ES-I3 (cell line): Measurements from ENCODE around the gene NIT2.

ENCODE experiments used
- H3K36me3 ChIP-seq: 2 replicates; pipeline ENCODE4 v1.6.1; 2013; ENCODE audit warnings: mild to moderate bottlenecking, low read length, control low read depth, moderate library complexity; ENCODE audit not compliant: insufficient read depth
- H3K4me1 ChIP-seq: 2 replicates; pipeline ENCODE4 v1.6.1; 2013; ENCODE audit warnings: mild to moderate bottlenecking, control low read depth, low read length; ENCODE audit not compliant: insufficient read depth
- H3K9ac ChIP-seq: 2 replicates; pipeline ENCODE4 v1.6.1; 2013; ENCODE audit warnings: low read depth, mild to moderate bottlenecking, low read length, moderate library complexity
- H3K9me3 ChIP-seq: 2 replicates; pipeline ENCODE4 v1.6.1; 2013; ENCODE audit warnings: mild to moderate bottlenecking, low read length, moderate library complexity; ENCODE audit not compliant: control insufficient read depth, insufficient read depth

NIT2 gene

GRCh38 chr3:100358413-100358812 is 23.9 kb downstream of the NIT2 start:
- no peaks in the 10 kb centered on the region for H3K4me1 ChIP-seq
- peaks cover 2% of the 10 kb centered on the region for H3K36me3 ChIP-seq
- no peaks in the 10 kb centered on the region for H3K9me3 ChIP-seq
- H3K9ac ChIP-seq = no peak overlapping the region

DNA sequence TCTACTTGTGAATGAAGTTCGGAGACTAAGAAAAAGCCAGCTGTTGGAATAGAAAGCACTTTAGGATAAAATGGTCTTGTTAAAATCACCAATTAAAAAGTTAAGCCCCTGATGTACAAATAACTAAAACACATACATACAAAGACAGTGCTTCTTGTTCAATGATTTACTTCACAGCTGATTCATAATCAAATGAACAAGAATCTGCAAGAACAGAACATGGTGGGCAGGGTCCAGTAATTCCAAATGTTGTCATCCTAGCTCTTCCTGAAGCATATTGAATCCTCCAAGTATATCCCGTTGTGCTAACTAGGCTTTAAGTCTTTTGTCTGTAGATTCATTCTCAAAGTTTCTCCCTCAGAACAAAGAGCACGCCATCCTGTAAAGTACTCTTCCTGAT is 24.5 kb downstream of the NIT2 start:
- peaks cover 2% of the 10 kb centered on the region for H3K36me3 ChIP-seq

GRCh38 chr3:100360757-100361496 is 26.4 kb downstream of the NIT2 start:
- H3K9me3 ChIP-seq = no peaks in the 10 kb centered on the region
- no peaks in the 10 kb centered on the region for H3K4me1 ChIP-seq
- no peak overlapping the region for H3K9ac ChIP-seq
- peaks cover 3% of the 10 kb centered on the region for H3K36me3 ChIP-seq

More for the DNA sequence above, 24.5 kb downstream of the NIT2 start:
- Histone ChIP-seq H3K9me3 (no peaks in the 10 kb centered on the region), H3K9ac (no peak overlapping the region), H3K4me1 (no peaks in the 10 kb centered on the region)

DNA sequence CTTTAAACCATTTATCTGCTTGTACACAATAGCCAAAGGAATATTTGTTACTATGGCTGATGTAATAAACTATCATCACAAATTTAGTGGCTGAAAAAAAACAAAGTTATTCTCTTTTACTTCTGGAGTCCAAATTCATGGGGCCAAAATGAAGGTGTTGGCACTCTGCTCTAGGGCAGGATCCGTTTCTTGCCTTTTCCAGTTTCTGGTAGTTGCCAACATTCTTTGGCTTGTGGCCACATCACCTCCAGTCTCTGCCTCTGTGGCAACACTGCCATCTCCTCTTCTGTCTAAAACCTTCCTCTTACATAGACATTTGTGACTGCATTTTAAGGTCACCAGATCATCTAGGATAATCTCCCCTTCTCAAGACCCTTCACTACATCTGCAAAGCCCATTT is 27.3 kb downstream of the NIT2 start:
- peaks cover 3% of the 10 kb centered on the region for H3K36me3 ChIP-seq
- no peaks in the 10 kb centered on the region for H3K4me1 ChIP-seq
- H3K9ac ChIP-seq = no peak overlapping the region
- H3K9me3 ChIP-seq = no peaks in the 10 kb centered on the region

GRCh38 chr3:100364421-100364820 is 29.9 kb downstream of the NIT2 start:
- H3K36me3 ChIP-seq = peaks cover 6% of the 10 kb centered on the region

DNA sequence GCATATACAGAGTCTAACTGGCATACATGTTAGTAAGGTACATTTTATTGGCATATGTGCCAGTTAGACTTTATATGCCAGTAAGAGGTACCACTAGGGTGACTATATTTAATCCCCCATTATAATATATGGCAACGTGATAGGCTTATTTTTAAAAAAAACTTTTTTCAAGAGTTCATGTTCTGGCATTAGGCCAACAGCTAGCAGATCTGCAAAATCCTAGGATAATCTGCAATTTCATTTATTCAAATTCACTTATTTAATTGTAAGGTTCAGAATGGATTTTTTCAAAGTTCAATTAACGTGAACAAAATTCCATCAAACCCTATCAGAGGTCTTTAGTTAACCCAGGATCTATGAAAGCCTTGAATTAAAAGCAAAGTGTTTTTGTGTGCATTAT is 31.9 kb downstream of the NIT2 start:
- Histone ChIP-seq H3K36me3 (peaks cover 6% of the 10 kb centered on the region), H3K9ac (no peak overlapping the region)

More at GRCh38 chr3:100364421-100364820, 29.9 kb downstream of the NIT2 start:
- H3K4me1 ChIP-seq = no peaks in the 10 kb centered on the region
- H3K9me3 ChIP-seq = no peaks in the 10 kb centered on the region
- H3K9ac ChIP-seq = no peak overlapping the region

DNA sequence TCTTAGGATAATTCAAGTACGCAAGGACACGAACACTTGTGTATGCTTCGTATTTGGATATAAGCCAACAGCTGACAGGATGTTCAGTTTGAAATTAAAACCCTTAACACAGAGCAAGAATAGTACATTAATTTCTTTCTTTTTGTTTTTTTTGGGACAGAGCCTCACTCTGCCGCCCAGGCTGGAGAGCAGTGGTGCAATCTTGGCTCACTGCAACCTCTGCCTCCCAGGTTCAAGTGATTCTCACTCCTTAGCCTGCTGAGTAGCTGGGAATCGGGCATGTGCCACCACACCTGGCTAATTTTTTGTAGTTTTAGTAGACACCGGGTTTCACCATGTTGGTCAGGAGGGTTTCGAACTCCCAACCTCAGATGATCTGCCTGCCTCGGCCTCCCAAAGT is 33.9 kb downstream of the NIT2 start:
- no peaks in the 10 kb centered on the region for H3K9me3 ChIP-seq
- H3K36me3 ChIP-seq = peaks cover 14% of the 10 kb centered on the region
- no peak overlapping the region for H3K9ac ChIP-seq
- no peaks in the 10 kb centered on the region for H3K4me1 ChIP-seq

More for the DNA sequence above, 31.9 kb downstream of the NIT2 start:
- no peaks in the 10 kb centered on the region for H3K9me3 ChIP-seq
- no peaks in the 10 kb centered on the region for H3K4me1 ChIP-seq

GRCh38 chr3:100370756-100371155 is 36.2 kb downstream of the NIT2 start:
- H3K9ac ChIP-seq = no peak overlapping the region
- no peaks in the 10 kb centered on the region for H3K4me1 ChIP-seq
- H3K9me3 ChIP-seq = no peaks in the 10 kb centered on the region
- H3K36me3 ChIP-seq = peaks cover 11% of the 10 kb centered on the region

GRCh38 chr3:100374521-100374920 is 40.0 kb downstream of the NIT2 start:
- peaks cover 11% of the 10 kb centered on the region for H3K36me3 ChIP-seq
- no peaks in the 10 kb centered on the region for H3K9me3 ChIP-seq
- no peak overlapping the region for H3K9ac ChIP-seq
- H3K4me1 ChIP-seq = no peaks in the 10 kb centered on the region

- peaks cover 11% of the 10 kb centered on the region for H3K36me3 ChIP-seq
- H3K4me1 ChIP-seq = no peaks in the 10 kb centered on the region
- no peak overlapping the region for H3K9ac ChIP-seq
- H3K9me3 ChIP-seq = no peaks in the 10 kb centered on the region
Observed at GRCh38 chr3:100376301-100376700, 41.7 kb downstream of the NIT2 start.

DNA sequence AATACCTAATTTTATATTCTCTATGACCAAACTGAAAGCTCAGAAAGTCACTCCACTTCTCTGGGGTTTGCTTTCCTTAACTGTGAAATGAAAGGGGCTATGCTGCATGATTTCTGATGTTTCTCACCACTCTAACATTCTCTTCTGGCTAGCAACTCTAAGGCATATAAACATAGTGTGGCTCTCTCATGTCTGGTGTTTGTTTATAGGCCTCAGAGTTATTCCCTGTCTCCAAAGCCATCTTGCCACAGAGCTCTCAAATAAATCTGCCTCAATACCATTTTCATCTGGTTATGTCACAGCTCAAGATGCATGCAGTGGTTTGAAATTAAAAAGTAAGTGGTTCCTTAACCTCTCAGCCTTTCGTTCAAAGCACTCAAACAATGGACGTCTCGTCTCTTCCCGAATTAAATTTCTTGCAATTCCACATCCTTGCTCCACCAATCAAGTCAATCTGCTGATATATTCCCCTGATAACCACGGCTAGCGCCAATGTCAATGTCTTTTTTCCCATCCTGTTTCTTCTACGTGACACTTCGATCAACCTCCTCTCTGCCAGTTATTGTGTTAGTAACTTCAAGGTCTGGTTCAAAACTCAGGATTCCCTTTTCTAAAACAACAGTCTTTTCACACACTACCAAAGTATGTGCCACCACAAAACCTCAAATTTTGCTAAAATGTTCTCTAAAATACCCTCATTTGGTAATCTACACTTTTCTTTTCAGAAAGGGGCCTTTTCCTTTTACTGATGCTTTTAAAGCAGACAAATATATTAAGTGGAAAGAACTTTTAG is 50.4 kb downstream of the NIT2 start:
- Histone ChIP-seq H3K4me1 (no peaks in the 10 kb centered on the region), H3K36me3 (peaks cover 9% of the 10 kb centered on the region), H3K9ac (no peak overlapping the region), H3K9me3 (no peaks in the 10 kb centered on the region)

DNA sequence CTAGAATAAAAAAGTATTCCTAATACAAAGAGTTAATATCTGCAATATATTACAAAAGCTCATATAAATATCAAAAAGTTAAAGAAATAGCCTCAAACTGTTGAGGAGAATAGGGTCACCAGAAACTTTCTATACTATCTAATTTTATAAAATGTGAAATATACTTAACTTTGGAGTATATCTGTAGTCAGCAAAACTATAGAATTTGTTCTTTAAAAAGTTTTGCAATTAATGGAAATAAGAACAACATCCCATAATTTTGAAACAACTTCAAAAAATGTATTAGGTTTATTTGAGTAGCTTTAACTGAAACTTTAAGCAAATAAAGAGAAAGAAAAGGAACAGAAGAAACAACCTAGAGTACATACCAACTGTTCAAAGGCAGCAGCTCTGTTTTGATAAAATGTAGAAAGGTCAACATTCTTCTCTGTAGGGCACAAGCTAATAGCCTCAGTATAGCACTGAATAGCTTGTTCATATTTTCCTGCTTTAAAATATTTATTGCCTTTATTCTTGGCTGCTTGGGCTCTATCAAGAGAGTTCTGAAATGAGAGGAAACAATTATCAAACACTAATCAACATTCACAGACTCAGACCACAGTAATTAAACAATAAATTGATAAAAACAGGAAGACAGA is 52.0 kb downstream of the NIT2 start:
- Histone ChIP-seq H3K4me1 (no peaks in the 10 kb centered on the region), H3K9me3 (no peaks in the 10 kb centered on the region; the same call in 1 of the 2 replicates), H3K9ac (no peak overlapping the region), H3K36me3 (peaks cover 9% of the 10 kb centered on the region)

GRCh38 chr3:100389025-100389424 is 54.5 kb downstream of the NIT2 start:
- Histone ChIP-seq H3K9ac (no peak overlapping the region), H3K4me1 (peaks cover 5% of the 10 kb centered on the region; the same call in 1 of the 2 replicates), H3K9me3 (peaks cover 2% of the 10 kb centered on the region; the same call in 1 of the 2 replicates), H3K36me3 (peaks cover 4% of the 10 kb centered on the region)

DNA sequence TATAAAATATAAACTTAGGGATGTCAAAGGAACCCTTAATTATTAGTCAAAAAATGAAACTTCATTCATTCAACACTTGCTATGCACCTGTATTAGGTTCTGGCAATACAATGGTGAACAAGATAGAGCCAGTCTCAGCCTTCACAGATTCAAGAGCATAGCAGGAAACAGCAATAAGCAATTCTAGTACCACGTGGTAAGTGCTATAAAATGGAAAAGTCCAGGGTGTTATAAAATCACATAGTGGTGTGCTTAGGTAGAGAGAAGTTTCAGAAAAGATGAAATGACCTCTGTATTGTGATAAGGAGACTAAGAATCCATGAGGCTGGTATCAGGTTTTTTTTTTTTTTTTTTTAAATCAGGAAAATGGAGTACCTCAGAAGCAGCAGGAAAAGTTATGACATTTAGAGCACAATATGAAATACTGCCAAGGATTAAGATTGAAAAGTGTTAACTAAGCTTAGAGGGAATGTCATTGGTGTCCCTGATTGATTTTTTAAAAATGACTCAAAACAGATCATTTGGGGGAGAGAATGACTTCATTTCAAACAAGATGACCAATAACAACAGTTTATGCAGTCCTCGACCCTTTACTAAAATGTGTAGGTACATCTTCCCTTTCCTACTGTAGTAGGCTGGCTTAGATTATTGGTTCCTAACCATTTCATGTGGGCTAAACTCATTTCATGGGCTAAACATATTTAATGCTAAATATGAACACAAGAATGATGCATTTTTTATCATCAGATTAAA is 61.3 kb downstream of the NIT2 start:
- 0 out of 2 replicates have a peak, but pooled peaks cover 2% of the 10 kb centered on the region for H3K9me3 ChIP-seq
- H3K9ac ChIP-seq = no peak overlapping the region
- no peaks in the 10 kb centered on the region for H3K36me3 ChIP-seq
- peaks cover 5% of the 10 kb centered on the region; the same call in 1 of the 2 replicates for H3K4me1 ChIP-seq
